ENCODE data around the gene GDPD4. TPM values are rescaled to one million over a fixed set of nuclear protein-coding genes. Genes with fewer than 3 reads are reported as not detected.

Gene GDPD4
- total RNA-seq, 1 experiment from 2014 or later: not detected

GRCh38 chr11:77181226-77181625, 120.3 kb downstream of the GDPD4 start:
- Mint-ChIP-seq H3K4me1 (ENCODE audit: low read depth, unreplicated experiment) (no peaks in the 10 kb centered on the region), H3K4me3 (ENCODE audit: low read depth, unreplicated experiment) (no peak overlapping the region), H3K27me3 (ENCODE audit: unreplicated experiment) (peaks cover 35% of the 10 kb centered on the region), H3K27ac (ENCODE audit: unreplicated experiment) (no peak overlapping the region), H3K36me3 (ENCODE audit: insufficient read depth, unreplicated experiment) (peaks cover 6% of the 10 kb centered on the region), H3K9me3 (ENCODE audit: low read depth, unreplicated experiment) (no peaks in the 10 kb centered on the region)
- TF ChIP-seq CTCF (IDR thresholded peaks at IDR 0.05; ENCODE audit: unreplicated experiment): no peak
- DNase-seq: no peak
- CTCF ChIA-PET: no interaction called here
- no TSS peak for BruUV-seq (replicated peaks)
- intact Hi-C loops (cut with micrococcal nuclease; ENCODE audit: unreplicated experiment): no loop called here

- intact Hi-C loops (cut with micrococcal nuclease; ENCODE audit: unreplicated experiment): no loop called here
Measured at GRCh38 chr11:77180346-77180745, 121.1 kb downstream of the GDPD4 start.

GRCh38 chr11:77179681-77180080, 121.8 kb downstream of the GDPD4 start:
- no peaks in the 10 kb centered on the region for H3K4me1 Mint-ChIP-seq (ENCODE audit: low read depth, unreplicated experiment)
- no peak for DNase-seq
- peaks cover 22% of the 10 kb centered on the region for H3K27me3 Mint-ChIP-seq (ENCODE audit: unreplicated experiment)
- H3K4me3 Mint-ChIP-seq (ENCODE audit: low read depth, unreplicated experiment): no peak overlapping the region
- CTCF ChIA-PET: interaction anchor here (0.6 kb wide), 1 partner anchor 85 kb away, joined by 3 read pairs; no protein-coding TSS in a partner anchor
- no TSS peak for BruUV-seq (replicated peaks)
- no peaks in the 10 kb centered on the region for H3K9me3 Mint-ChIP-seq (ENCODE audit: low read depth, unreplicated experiment)
- intact Hi-C loops (cut with micrococcal nuclease; ENCODE audit: unreplicated experiment): no loop called here
- peaks cover 6% of the 10 kb centered on the region for H3K36me3 Mint-ChIP-seq (ENCODE audit: insufficient read depth, unreplicated experiment)
- no peak overlapping the region for H3K27ac Mint-ChIP-seq (ENCODE audit: unreplicated experiment)
- no peak for TF ChIP-seq CTCF (IDR thresholded peaks at IDR 0.05; ENCODE audit: unreplicated experiment)

More at GRCh38 chr11:77180346-77180745, 121.1 kb downstream of the GDPD4 start:
- peaks cover 6% of the 10 kb centered on the region for H3K36me3 Mint-ChIP-seq (ENCODE audit: insufficient read depth, unreplicated experiment)
- CTCF ChIA-PET: no interaction called here
- no TSS peak for BruUV-seq (replicated peaks)
- no peaks in the 10 kb centered on the region for H3K9me3 Mint-ChIP-seq (ENCODE audit: low read depth, unreplicated experiment)
- H3K27ac Mint-ChIP-seq (ENCODE audit: unreplicated experiment): no peak overlapping the region
- no peak for DNase-seq
- no peak for TF ChIP-seq CTCF (IDR thresholded peaks at IDR 0.05; ENCODE audit: unreplicated experiment)
- H3K27me3 Mint-ChIP-seq (ENCODE audit: unreplicated experiment): peaks cover 28% of the 10 kb centered on the region
- H3K4me1 Mint-ChIP-seq (ENCODE audit: low read depth, unreplicated experiment): no peaks in the 10 kb centered on the region
- H3K4me3 Mint-ChIP-seq (ENCODE audit: low read depth, unreplicated experiment): no peak overlapping the region

GRCh38 chr11:77179048-77179447, 122.4 kb downstream of the GDPD4 start:
- intact Hi-C loops (cut with micrococcal nuclease; ENCODE audit: unreplicated experiment): no loop called here
- DNase-seq: no peak
- Mint-ChIP-seq H3K9me3 (ENCODE audit: low read depth, unreplicated experiment) (no peaks in the 10 kb centered on the region), H3K27me3 (ENCODE audit: unreplicated experiment) (peaks cover 22% of the 10 kb centered on the region), H3K36me3 (ENCODE audit: insufficient read depth, unreplicated experiment) (peaks cover 6% of the 10 kb centered on the region), H3K4me3 (ENCODE audit: low read depth, unreplicated experiment) (no peak overlapping the region), H3K27ac (ENCODE audit: unreplicated experiment) (no peak overlapping the region), H3K4me1 (ENCODE audit: low read depth, unreplicated experiment) (no peaks in the 10 kb centered on the region)
- BruUV-seq (replicated peaks): no TSS peak
- no peak for TF ChIP-seq CTCF (IDR thresholded peaks at IDR 0.05; ENCODE audit: unreplicated experiment)
- CTCF ChIA-PET: interaction anchor here (0.6 kb wide), 1 partner anchor 85 kb away, joined by 3 read pairs; no protein-coding TSS in a partner anchor
